ENCODE data around the gene CIDEB. TPM values are rescaled to one million over a fixed set of nuclear protein-coding genes. Genes with fewer than 3 reads are reported as not detected.

The CIDEB gene
- total and polyA plus RNA-seq, 2 of the 13 experiments (the other 11 are each of a cell fraction or from before 2014, with no cell fraction given): 35.8 to 110 TPM

- TF ChIP-seq PCBP2 (optimal IDR thresholded peaks at IDR 0.05; ENCODE audit: low read depth, low read length, poor library complexity, severe bottlenecking) (peak; percentile 63), ZNF562 (CRISPR knock-in tag; IDR thresholded peaks at IDR 0.05; ENCODE audit: borderline replicate concordance) (no peak), ZNF674 (CRISPR knock-in tag; IDR thresholded peaks at IDR 0.05; ENCODE audit: low read depth) (no peak), TERF1 (CRISPR knock-in tag; IDR thresholded peaks at IDR 0.05) (no peak), MXD3 (CRISPR knock-in tag; IDR thresholded peaks at IDR 0.05) (no peak), ZSCAN21 (CRISPR knock-in tag; IDR thresholded peaks at IDR 0.05; ENCODE audit: borderline replicate concordance) (peak; percentile 28; the same call in 1 of the 2 replicates), ZFP90 (CRISPR knock-in tag; IDR thresholded peaks at IDR 0.05; ENCODE audit: borderline replicate concordance) (no peak), GATAD2A (CRISPR knock-in tag; IDR thresholded peaks at IDR 0.05) (no peak), ZNF572 (CRISPR knock-in tag; IDR thresholded peaks at IDR 0.05) (peak; percentile 58; the same call in 1 of the 2 replicates), SOX13 (IDR thresholded peaks at IDR 0.05) (no peak), SOX13 (CRISPR knock-in tag; conservative IDR thresholded peaks at IDR 0.05 in 1 of 2, IDR thresholded peaks at IDR 0.05 in 1 of 2) (no peak), ZNF326 (CRISPR knock-in tag; IDR thresholded peaks at IDR 0.05; ENCODE audit: borderline replicate concordance) (no peak), ZNF530 (CRISPR knock-in tag; IDR thresholded peaks at IDR 0.05; ENCODE audit: low read depth) (no peak), GATAD1 (CRISPR knock-in tag; IDR thresholded peaks at IDR 0.05) (no peak), CEBPG (CRISPR knock-in tag; IDR thresholded peaks at IDR 0.05) (no peak), DNMT3B (CRISPR knock-in tag; conservative IDR thresholded peaks at IDR 0.05) (no peak), SAFB2 (CRISPR knock-in tag; IDR thresholded peaks at IDR 0.05; ENCODE audit: borderline replicate concordance, low read depth) (no peak), RAD21 (CRISPR knock-in tag; IDR thresholded peaks at IDR 0.05) (no peak), HNF4A (CRISPR knock-in tag; IDR thresholded peaks at IDR 0.05) (no peak), NFKBIZ (CRISPR knock-in tag; IDR thresholded peaks at IDR 0.05) (peak; percentile 1; the same call in 1 of the 2 replicates), ZNF761 (CRISPR knock-in tag; conservative IDR thresholded peaks at IDR 0.05) (no peak), ZNF777 (CRISPR knock-in tag; IDR thresholded peaks at IDR 0.05) (no peak), ZBTB20 (CRISPR knock-in tag; IDR thresholded peaks at IDR 0.05; ENCODE audit: borderline replicate concordance, low read depth) (peak; percentile 43; the same call in 1 of the 2 replicates), HIC2 (CRISPR knock-in tag; IDR thresholded peaks at IDR 0.05; ENCODE audit: low read depth) (no peak), ZNF383 (CRISPR knock-in tag; IDR thresholded peaks at IDR 0.05; ENCODE audit: borderline replicate concordance) (no peak)
Observed at GRCh38 chr14:24314377-24315193, 6.8 kb upstream of the CIDEB start (continued).

Data from HepG2 (cell line).